Measurements from ENCODE around the gene ASCL3.
"Not testable (repeated sequence)": the region's sequence is repeated elsewhere in the genome, so short reads cannot be mapped to it uniquely, and the experiment has no call there.

Gene ASCL3

DNA sequence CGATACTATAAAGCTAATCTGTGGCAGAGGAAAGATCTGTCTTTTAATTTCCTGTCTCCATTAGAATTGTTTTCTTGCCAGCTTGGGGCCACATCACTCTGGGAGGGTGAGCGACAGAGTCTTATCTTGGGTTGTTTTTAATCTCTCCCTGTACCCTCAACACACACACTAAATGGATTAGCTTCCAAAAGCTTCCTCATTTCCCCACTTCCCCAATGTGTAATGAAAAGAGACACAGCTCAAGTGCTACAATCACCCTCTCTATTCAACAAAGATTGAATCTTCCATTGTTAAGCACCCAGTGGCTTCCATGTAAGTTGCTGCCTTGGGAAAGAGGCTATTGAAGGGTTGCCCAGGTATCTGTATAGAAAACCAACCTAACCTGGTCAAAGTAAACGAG is 6.1 kb upstream of the ASCL3 start:
- in situ Hi-C loops (cut with MboI; ENCODE audit: low sequenced_read_pairs), result no loop called here

DNA sequence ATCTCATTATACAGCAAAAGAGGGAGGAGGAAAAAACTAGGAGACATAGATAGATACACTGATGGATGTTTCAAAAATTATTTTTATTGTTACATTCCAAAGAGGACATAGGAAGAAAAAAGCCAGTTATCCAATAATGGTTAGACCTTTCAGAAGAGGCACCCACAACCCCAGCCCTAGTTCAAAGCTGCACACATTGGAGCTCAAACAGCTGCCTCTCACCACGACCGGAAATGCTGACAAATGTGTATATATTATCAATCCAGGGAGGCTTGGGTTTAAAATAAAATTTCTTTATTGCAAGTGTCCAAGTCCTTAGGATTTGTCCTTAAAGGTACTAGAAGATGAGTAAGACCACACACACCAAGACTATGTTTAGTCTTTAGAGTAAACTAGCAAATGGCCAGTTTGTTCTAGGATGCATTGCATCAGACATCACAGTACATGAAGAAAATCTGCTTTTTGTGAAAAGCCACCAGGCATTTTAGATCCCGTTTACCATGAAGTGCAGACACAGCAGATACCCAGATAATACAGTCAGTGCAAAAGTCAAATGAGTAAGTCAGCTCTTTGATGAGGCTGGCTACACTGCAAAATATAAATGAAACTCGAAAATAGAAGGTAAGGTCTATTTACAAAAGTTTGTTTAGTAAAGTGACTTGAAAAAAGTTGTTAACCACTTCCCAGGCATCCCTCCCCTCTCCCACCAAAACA is 4.6 kb upstream of the ASCL3 start:
- in situ Hi-C loops (cut with MboI; ENCODE audit: low sequenced_read_pairs), result no loop called here

DNA sequence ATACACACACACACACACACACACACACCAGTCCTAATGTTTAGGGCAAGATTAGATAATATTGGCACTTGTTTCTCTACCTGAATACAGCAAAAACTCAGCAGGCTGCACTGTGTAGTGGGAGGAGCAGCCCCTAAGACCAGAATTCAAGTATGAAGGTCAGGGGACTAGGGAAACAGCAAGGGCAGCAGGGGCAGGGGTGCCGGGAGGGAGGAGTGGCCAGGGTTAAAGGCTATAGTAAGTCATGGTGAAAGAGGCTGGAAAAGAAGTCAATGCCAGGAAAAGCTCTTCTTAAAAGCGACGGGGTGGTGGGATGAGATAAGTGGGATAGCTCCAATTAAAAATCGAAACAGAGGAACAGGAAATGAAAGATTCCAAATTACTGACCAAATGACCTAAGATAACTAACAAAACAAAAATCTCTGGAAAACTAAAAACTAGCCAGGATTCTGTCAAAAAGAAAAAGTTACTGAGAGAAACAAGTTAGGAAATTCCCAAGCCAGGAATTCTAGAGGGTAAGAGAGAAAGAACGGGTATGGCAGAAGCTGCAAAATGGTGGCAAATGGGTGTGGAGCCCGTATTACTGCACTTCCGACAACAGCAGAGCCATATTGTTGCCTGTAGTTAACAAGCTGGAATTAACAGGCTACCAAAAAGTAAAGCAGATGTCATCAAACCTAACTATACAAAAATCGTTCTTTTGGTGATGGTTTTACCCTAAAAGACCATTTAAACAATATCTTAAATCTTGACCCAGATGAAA is 1.3 kb downstream of the ASCL3 start:
- in situ Hi-C loops (cut with MboI; ENCODE audit: low sequenced_read_pairs), result no loop called here

DNA sequence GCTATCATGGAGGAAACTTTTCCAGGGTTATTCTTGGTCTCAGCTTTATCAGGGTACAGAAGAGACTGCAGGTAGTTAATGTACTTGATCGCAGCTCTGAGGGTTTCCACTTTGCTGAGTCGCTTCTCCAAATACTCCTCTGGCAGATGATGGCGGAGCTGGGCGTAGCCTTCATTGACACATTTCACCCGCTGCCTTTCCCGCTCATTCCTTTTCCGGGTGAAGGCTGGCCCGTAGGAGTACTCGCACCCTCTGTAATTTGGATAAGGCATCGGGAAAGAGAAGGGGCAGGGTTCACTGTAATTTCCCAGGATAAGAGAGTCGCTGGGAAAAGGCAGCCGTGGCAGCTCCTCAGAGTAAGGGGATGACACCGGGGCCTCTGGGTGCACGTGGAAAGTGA is 5.2 kb downstream of the ASCL3 start:
- in situ Hi-C loops (cut with MboI; ENCODE audit: low sequenced_read_pairs), result no loop called here

DNA sequence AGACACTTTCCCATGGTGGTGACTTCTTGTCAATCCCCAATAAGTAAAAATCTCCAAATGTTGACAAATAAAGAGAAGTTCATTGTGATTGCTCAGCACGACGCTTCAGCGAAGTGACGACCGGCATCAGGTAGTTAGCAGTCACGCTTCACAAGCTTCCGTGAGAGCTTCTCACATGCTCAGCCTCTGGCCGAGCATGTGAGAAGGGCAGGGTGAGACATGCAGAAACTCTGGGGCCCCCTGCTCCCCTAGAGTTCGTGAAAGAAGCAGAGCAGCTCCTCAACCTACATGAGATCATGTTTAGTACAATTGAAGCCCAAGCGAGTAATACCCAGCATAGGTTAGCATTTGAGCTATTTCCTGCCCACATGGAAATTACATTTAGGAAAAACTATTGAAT is 5.7 kb downstream of the ASCL3 start:
- in situ Hi-C loops (cut with MboI; ENCODE audit: low sequenced_read_pairs), result no loop called here

DNA sequence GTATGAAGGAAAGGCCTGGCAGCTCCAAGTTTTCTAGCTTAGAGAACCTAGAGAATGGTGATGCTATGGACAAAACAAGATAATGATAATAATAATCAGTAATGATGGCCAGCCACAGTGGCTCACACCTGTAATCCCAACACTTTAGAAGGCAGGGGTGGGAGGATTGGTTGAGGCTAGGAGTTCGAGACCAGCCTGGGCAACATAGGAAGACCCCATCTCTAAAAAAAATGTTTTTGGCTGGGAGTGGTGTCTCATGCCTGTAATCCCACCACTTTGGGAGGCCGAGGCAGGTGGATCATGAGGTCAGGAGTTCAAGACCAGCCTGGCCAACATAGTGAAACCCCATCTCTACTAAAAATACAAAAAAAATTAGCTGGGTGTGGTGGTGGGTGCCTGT is 7.0 kb downstream of the ASCL3 start:
- in situ Hi-C loops (cut with MboI; ENCODE audit: low sequenced_read_pairs), result not testable (repeated sequence)

DNA sequence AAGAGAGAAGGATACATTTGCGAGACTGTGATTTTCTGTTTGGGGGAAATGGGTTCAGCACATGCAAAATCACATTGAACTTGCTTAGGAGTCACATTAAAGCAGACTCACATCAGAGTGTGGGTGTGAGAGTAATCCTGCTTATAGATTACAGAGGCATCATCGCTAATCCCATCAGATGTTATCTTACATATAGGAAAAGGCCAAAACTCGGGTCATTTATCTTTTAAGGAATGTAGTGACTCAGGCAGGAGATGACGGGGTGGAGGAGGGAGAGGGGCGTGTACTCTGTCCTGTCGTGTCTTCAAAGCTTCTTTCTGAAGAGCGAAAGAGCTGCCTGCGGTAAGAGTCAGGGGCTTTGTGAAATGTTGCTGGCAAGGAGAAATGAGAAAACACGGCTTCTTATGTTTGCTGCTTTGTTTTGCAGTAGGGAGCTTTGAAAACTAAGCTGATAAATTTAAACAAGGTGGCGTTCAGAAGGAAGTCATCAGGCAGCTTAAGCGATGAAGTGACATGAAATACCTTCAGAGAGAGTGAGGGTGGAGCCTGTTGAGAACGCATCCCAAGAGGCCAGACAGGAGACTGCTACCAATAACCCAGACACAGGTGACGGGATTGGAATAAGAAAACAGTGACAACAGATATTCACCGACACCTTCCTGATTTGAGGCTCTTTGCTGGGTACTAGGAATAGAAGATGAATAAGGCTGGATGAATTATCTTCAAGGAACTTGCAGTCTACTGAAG is 7.9 kb downstream of the ASCL3 start:
- in situ Hi-C loops (cut with MboI; ENCODE audit: low sequenced_read_pairs), result no loop called here

DNA sequence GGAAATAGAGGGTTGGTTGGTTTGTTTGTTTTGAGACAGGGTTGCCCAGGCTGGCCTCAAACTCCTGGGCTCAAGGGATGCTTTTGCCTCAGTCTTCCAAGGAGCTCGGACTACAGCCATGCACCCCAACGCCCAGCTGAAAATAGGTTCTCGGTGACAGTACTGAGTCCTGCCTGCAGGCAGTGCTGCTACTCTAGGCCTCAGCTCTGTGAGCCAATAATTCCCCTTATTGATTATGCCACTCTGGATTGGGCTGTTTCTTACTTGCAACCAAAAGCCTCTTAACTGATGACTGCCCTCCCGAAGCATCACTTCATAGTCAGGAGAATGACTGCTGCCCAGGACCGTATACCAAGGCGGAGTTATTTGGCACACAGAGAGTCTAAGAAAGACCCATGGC is 8.9 kb downstream of the ASCL3 start:
- in situ Hi-C loops (cut with MboI; ENCODE audit: low sequenced_read_pairs), result no loop called here

DNA sequence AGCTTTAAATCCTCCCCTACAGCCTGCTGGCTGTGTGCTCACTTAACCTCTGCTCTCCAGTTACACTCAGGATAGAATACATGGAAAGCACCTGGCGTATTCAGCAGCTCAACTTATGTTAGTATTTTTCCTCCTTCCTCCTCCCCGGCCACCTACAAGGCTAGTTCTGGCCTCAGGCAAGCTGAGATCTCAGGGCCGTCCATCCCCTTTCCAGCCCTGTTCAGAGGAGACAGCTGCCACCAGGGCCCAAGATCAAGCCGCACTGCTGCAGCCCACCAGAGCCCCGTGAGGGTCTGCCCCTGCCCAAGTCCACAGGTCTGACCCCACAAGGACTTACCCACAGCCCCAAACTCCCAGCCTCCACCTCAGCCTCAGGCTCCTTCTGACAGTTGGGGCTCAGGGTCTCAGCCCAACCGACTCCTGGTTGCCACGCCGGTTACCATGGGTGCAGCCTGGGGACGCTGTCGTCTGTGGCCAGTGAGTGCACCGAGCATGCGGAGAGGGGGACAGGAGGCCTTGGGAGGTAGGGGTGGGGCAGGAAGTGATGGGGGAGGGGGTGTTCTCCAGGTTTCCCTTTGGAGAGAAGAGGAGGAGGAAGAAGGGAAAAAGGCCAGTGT is 10.1 kb downstream of the ASCL3 start, which contains the start of gene C11orf16:
Gene C11orf16 (minus strand): TSS at position 384 of the 617 bp plus-strand sequence. CDS start 639 bp downstream, outside the sequence.
- in situ Hi-C loops (cut with MboI; ENCODE audit: low sequenced_read_pairs), result no loop called here

DNA sequence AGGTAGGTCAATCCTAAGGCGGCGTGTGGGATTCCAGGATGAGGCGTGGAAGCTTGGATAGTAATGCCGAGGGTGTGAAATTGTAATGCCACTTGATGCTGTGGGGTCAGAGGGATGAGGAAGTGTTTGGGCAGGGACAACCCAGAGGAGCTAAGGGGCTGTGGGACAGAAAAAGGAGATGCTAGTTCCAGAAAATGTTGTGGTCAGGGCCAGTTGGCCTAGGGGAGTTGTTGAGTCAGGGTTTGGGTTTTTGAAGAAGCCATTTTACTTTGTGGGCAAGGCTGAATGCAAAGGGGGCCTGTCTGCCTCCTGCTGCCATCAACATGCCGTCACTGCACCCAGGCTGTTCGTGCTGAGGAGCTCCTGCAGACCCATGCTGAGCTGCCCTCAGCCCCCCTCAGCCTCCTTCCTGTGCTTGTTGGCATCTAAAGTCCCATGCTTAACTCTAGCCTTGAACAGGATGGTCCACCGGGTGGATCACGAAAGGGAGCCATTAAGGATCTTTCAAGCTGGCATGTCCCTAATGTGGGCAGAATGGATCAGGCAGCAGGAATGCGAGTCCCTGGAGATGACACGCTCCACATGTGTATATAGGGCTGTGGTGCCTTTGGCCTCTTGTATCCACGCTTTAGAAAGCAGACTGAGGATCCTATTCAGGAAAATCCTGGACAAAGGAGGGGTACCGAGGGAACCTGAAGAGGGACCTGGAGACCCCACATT is 12.2 kb downstream of the ASCL3 start:
- in situ Hi-C loops (cut with MboI; ENCODE audit: low sequenced_read_pairs), result no loop called here

DNA sequence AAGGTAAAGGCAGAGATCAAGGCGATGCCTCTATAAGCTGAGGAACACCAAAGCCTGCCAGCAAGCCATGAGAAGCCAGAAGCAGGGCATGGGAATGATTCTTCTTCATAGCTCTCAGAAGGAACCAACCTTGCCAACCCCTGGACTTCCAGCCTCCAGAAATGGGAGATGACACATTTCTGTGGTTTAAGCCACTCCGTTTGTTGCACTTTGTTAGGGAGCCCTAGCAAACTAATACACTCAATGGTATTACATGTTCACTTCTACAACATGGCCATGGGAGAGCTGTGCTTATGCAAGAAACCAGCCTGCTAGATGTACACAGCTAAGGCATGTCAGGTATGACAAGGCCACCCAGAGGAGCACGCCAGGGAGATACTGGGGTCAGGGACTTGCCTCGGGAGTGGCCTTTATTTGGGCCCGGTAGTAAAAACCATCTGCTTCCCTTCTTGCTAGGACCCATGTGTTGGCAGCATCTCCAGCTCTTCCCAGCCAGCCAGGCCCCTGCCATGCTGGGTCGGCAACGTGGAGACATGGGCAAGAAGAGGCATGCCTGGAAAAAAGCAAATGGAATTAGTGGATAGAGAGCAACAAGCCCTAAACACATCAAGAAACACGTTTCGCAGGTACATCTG is 13.7 kb downstream of the ASCL3 start:
- in situ Hi-C loops (cut with MboI; ENCODE audit: low sequenced_read_pairs), result no loop called here

DNA sequence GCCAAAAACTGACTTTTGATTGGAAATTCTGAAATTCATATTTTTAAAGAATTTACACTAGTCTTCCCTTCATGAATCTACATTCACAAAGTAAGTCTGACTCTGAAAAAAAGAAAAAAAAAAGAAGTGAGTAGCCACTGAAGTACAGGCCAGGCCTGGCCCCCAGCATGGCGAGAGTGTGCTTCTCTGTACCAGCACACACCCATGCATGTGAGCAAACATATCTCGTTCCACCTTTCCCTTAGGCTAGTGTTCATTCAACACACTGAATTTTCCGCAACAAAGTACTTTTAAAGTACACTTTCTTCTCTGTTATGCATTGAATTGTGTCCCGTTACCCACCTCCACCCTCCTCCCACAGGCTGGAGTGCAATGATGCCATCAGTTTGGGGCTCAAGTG is 14.6 kb downstream of the ASCL3 start:
- in situ Hi-C loops (cut with MboI; ENCODE audit: low sequenced_read_pairs), result no loop called here

DNA sequence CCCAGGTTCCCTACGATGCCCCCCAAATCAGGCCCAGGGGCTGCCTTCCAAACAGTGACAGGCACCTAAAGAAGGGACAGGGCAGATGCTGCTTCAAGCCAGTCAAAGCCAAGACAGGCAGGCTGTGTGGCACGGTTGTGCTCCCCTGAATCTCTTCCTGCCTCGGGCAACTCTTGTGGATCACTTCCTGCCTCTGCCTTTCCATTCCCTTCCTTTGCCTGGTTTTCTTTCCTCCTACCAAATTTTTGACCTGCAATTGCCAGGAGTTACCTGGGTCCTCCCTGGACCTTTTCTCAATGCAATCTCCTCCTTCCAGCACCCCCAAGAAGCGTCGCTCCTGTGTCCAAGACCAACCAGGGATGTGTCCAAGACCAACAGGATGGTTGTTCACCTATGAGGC is 15.6 kb downstream of the ASCL3 start:
- in situ Hi-C loops (cut with MboI; ENCODE audit: low sequenced_read_pairs), result no loop called here

DNA sequence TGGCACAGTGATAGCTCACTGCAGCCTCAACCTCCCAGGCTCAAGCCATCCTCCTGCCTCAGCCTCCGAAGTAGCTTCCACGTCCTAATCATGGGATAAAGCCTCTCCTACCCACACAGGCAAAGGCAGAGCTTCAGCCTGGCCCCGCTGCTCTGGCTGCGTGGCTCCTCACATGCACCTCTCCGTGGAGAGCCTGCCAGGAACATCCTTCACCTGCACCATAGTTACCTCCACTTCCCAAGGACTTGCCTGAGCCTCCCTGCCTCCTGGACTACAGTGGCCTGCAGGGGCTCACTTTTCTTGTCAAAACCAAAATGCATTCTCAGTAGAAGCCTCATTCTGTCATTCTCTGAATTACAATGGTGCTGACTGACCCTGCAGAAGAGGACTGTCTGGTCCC is 16.6 kb downstream of the ASCL3 start:
- in situ Hi-C loops (cut with MboI; ENCODE audit: low sequenced_read_pairs), result no loop called here

DNA sequence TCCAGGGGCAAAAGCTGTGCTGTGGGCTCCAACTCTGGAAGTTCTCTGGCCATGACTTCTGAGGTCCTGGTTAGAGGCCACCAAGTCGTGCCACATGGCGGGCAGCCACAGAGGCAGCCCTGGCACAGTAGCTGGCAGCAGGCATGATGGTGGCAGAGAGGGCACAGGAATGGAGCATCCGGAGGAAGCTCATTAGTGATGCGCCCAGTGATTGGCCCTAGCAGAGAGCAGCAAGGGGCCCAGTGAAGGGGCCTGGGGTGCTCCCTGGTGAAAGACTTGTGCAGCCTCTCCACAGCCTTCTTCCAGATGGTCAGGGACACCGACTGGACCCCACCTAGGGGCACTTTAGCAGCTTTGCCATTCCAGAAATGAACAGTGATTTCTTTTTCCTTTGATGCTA is 17.1 kb downstream of the ASCL3 start:
- in situ Hi-C loops (cut with MboI; ENCODE audit: low sequenced_read_pairs), result no loop called here

DNA sequence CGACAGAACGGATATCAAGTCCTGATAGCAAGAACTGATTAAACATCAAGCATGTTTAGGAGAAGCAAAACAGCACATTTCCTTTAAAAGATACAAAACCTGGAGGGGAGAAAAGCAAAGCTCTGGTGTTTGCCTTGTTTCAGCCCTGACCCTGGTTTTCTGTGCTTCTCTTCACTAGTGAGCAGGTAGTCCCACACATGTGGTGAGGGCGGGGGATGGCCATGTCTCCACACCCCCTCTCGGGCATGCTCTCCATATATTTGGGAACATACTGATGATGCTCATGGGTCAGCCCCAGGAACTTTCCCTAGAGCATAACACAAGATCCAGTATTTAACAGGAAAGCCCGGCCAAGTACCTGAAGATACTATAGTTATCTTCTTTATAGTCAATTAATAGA is 20.1 kb downstream of the ASCL3 start:
- in situ Hi-C loops (cut with MboI; ENCODE audit: low sequenced_read_pairs), result no loop called here

DNA sequence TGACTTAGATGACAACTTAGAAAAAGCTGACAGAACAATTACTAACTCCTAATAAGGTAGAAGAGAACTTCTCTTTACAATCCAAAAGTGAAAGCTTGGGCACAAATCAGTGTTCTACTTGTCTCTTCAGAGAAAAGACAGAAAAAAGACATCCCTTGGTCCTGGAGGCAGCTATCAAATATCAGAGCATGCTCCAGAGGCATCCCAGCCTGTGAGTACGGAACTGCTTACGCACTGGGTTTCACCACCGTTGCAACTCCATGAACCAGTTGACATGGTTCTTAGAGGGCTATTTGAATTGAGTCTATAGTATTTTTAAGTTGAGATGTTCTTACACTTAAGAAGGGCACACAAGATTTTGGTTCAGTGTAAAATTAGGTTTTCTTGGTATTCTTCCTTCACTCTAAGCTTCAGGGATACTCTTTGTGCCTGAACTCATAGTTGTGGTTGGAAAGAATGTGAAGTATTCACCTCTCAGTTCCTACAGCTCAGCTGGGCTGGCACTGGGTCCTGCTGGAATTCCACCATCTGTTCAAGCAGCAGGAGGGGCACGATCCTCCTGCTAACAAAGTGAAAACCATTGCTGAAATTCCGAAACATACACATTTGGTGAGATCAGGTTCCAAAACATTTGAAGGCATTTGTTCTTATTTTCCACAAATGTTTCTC is 25.5 kb downstream of the ASCL3 start:
- in situ Hi-C loops (cut with MboI; ENCODE audit: low sequenced_read_pairs), result no loop called here

DNA sequence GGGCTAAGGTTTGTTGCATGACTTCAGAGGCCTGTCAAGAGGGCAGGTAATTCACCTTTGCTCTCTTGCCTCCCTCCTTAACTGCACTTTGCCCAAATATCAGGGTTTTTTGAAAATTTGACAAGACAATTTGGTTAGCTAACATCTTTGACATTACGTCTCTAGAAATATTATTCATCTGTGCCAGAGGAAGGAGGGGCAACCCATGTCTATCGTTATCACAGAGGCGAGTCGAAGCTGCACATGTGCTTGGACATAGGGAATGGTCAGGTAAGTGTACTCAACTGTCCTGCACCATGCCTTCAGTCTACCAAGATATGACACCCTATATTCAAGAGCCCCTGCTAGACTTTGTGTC is 28.2 kb downstream of the ASCL3 start:
- in situ Hi-C loops (cut with MboI; ENCODE audit: low sequenced_read_pairs), result no loop called here

DNA sequence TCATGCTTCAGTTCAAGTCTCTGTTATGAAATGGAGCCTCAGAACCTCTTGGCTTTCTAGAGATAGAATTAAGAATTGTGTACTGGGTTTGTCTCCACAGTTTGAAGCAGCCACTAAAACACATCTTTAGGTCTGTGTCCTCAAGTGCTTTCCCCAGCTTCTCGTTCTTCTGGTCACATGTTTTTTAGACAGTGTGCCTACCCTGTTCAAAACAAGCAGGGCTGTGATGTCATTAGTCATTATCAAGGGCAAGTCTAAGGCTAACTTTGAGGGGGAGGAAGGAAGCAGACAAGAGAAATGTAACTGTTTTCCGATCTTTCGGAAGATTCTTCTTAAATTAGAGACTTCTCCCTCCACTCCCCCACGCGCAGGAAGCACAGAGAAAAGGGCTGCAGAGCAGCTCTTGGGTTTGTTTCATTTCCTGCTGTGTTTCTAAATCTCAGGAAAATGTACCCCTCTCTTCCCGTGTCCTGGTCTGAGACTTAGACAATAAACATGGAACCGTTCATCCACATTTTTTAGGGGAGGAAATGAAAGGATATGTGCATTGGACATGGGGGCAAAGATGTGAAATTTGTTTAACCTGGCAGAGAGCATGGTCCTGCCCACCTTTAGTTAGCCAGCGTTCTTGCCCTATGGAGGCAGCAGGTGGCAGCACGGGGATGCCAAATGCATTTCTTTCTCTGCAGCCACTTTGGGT is 28.7 kb downstream of the ASCL3 start:
- in situ Hi-C loops (cut with MboI; ENCODE audit: low sequenced_read_pairs), result no loop called here

Measured in HL-60/S4 treated with retinoic acid at 250 ng/mL for 4 days and 3 days (cell line).